ENCODE results near the gene CENPVL2.
"Not testable (repeated sequence)": the region's sequence is repeated elsewhere in the genome, so short reads cannot be mapped to it uniquely, and the experiment has no call there.

The CENPVL2 gene

DNA sequence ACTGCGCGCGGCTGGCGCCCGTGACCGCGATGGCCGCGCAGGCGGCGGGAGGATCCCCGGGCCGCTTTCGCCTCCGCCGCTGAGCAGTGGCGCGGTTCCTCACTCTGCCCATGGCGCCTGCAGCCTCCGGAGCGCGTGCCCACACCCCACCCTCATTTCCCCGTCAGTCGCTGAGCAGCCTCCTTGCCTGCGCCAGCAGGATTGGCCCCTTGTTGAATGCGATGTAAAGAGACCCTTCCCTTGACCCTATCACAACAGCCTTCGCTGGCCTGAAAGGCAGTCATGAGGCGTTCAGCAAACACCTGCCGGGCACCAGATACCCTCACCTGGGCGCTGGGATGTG is at the start of gene CENPVL2:
CENPVL2 (minus strand) TSS at position 112 of the 343 bp plus-strand sequence; CDS start at position 112, 0 bp downstream.
- not testable (repeated sequence) for FAIRE-seq; DNase-seq (ENCODE audit: low spot score)

GRCh38 chrX:51728202-51728601 is 45.6 kb upstream of the CENPVL2 start:
- FAIRE-seq = no peak
- DNase-seq (ENCODE audit: low spot score) = no peak

DNA sequence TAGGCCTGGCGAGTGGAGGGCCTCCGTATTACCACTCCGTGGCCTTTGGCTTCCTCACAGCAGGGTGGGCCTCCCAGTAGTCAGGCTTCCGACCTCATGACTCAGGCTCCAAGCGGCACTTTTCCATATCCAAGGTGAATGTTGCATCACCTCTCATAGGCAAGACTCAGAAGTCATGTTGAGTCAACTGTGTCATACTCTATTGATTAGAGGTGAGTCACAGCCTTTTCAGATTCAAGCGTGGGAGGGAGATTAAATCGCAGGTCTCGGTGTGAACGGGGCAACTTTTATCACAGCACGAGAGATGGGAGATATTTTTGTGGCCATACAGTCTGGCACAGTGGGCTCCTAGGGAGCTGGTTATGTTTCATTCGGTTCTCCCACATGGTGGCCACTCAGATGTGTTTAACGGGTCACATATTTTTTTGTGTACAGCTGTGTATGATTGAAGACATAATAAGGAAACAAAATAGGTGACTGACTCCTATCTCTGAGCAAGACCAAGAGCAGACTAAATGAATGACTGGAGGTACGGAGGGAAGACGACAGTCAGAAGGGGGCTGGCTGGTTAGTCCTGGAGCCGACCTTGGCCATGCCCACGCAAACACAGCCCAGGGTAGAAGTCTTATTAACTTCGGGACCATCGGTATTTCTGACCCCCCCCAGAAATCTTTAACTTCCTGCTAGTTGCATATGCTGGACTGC is 30.5 kb upstream of the CENPVL2 start:
- FAIRE-seq = peak; percentile 24
- not testable (repeated sequence) for DNase-seq (ENCODE audit: low spot score)

DNA sequence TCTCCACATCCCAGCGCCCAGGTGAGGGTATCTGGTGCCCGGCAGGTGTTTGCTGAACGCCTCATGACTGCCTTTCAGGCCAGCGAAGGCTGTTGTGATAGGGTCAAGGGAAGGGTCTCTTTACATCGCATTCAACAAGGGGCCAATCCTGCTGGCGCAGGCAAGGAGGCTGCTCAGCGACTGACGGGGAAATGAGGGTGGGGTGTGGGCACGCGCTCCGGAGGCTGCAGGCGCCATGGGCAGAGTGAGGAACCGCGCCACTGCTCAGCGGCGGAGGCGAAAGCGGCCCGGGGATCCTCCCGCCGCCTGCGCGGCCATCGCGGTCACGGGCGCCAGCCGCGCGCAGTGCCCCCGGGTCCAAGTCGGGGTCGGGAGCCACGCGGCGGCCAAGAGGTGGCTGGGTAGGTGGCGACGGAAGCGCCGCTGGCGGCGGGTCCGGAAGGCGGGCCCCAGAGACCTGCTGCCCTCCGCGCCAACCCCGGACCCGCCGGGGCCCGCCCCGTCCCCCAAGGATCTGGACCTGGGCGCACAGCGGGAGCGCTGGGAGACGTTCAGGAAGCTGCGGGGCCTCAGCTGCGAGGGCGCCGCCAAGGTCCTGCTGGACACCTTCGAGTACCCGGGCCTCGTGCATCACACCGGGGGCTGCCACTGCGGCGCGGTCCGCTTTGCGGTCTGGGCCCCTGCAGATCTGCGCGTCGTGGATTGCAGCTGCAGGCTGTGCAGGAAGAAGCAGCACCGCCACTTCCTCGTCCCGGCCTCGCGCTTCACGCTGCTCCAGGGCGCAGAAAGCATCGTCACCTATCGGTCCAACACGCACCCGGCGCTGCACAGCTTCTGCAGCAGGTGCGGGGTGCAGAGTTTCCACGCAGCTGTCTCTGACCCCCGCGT is 27.9 kb upstream of the CENPVL2 start, which contains the start of gene CENPVL1:
CENPVL1 (plus strand) TSS at position 236 of the 888 bp plus-strand sequence; CDS start at position 236, 0 bp downstream.
- not testable (repeated sequence) for FAIRE-seq

DNA sequence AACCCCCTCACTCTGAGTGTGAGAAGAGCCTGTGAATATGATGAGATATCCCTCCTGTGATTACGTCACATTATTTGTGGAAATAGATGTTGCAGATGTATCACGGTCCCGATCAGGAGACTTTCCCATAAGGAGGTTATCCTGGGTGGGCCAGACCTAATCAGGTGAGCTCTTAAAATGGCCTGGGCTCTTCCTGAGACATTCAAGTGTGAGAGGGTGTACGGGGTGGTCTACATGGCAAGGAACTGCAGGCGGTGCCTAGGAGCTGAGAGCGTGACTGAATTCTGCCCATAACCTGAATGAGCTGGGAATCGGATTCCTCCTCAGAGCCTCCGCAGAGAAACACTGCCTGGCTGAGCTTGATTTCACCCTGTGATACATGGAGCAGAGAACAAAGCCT is 14.8 kb upstream of the CENPVL2 start:
- no peak for DNase-seq (ENCODE audit: low spot score)
- no peak for FAIRE-seq

More for the DNA sequence above, 27.9 kb upstream of the CENPVL2 start, which contains the start of gene CENPVL1:
- not testable (repeated sequence) for DNase-seq (ENCODE audit: low spot score)

DNA sequence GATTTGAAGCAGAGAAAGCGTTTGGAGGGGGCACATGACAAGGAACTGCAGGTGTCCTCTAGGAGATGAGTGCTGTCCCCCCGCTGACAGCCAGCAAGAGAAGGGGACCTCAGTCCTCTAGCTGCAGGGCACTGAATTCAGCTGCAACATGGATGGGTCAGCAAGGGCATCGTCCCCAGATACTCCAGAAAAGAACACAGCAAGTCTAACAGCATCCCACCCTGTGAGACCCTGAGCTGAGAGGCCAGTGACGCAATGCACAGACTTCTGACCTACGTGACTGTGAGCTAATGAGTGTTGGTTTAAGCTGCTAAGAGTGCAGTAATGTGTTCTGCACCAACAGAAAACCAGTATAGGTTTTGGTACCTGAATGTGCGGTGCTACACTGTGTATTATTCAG is 11.6 kb upstream of the CENPVL2 start:
- no peak for DNase-seq (ENCODE audit: low spot score)

DNA sequence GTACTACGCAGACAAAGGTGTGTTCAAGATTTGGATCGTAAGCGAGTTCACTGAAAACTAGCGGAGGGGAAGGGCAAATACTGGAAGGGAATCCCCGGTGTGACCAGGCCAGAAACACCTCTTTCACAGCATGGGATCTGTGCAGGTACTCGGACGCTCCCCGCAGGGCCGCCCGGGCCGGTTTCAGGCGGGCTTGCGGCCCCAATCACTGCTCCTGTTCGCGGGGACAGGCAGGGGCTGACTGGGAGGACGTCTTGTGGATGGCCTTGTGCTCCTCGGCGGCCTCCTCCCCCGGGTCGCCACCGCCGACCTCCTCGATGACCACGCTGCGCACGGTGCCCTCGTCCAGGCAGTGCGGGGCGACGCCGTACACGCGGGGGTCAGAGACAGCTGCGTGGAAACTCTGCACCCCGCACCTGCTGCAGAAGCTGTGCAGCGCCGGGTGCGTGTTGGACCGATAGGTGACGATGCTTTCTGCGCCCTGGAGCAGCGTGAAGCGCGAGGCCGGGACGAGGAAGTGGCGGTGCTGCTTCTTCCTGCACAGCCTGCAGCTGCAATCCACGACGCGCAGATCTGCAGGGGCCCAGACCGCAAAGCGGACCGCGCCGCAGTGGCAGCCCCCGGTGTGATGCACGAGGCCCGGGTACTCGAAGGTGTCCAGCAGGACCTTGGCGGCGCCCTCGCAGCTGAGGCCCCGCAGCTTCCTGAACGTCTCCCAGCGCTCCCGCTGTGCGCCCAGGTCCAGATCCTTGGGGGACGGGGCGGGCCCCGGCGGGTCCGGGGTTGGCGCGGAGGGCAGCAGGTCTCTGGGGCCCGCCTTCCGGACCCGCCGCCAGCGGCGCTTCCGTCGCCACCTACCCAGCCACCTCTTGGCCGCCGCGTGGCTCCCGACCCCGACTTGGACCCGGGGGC is 567 bp downstream of the CENPVL2 start:
- FAIRE-seq; DNase-seq (ENCODE audit: low spot score): not testable (repeated sequence)

More for the DNA sequence above, 11.6 kb upstream of the CENPVL2 start:
- no peak for FAIRE-seq

DNA sequence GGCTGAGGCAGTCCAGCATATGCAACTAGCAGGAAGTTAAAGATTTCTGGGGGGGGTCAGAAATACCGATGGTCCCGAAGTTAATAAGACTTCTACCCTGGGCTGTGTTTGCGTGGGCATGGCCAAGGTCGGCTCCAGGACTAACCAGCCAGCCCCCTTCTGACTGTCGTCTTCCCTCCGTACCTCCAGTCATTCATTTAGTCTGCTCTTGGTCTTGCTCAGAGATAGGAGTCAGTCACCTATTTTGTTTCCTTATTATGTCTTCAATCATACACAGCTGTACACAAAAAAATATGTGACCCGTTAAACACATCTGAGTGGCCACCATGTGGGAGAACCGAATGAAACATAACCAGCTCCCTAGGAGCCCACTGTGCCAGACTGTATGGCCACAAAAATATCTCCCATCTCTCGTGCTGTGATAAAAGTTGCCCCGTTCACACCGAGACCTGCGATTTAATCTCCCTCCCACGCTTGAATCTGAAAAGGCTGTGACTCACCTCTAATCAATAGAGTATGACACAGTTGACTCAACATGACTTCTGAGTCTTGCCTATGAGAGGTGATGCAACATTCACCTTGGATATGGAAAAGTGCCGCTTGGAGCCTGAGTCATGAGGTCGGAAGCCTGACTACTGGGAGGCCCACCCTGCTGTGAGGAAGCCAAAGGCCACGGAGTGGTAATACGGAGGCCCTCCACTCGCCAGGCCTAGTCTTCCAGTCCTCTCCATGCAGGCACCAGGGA is 2.8 kb downstream of the CENPVL2 start:
- DNase-seq (ENCODE audit: low spot score) = not testable (repeated sequence)
- FAIRE-seq = peak; percentile 2

DNA sequence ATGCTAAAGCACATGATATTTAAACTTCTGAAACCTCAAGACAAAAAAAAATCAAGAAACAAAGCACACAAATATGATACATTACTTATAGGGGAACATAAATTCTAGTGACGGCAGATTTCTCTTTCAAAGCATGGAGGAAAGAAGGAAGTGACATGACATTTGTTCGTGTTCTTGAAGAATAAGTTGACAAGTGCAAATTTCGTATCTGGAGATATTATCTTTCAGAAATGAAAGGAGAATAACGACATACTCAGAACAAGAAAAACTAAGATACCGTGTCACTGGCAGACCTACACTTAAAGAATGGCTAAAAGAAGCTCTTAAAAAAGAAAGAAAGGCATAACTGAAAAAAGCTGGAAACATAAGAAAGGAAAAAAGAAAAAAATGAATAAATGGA is 16.6 kb downstream of the CENPVL2 start:
- DNase-seq (ENCODE audit: low spot score) (no peak), FAIRE-seq (no peak)

DNA sequence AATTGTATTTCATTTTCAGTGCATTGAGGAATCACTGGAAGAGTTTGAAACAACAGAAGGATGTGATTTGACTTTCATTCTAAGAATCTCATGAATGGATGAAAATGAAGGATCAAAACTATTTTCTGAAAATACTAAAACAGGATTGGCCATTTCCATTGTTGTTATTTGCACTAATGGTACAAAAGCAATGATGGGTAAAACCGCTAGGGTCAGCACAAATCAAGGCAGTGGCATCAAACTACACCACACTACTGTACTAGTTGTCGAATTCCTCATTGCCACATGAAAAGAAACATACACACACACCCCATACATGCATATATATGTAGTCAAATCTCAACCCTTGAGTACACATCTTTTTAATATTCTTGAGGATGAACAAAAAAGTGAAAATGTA is 39.3 kb downstream of the CENPVL2 start:
- DNase-seq (ENCODE audit: low spot score) (no peak), FAIRE-seq (no peak)

GRCh38 chrX:51641421-51642021 is 41.1 kb downstream of the CENPVL2 start:
- FAIRE-seq (no peak), DNase-seq (ENCODE audit: low spot score) (no peak)

GRCh38 chrX:51636511-51636910 is 46.1 kb downstream of the CENPVL2 start:
- FAIRE-seq; DNase-seq (ENCODE audit: low spot score): not testable (repeated sequence)
